ENCODE data around the gene NFASC.

DNA sequence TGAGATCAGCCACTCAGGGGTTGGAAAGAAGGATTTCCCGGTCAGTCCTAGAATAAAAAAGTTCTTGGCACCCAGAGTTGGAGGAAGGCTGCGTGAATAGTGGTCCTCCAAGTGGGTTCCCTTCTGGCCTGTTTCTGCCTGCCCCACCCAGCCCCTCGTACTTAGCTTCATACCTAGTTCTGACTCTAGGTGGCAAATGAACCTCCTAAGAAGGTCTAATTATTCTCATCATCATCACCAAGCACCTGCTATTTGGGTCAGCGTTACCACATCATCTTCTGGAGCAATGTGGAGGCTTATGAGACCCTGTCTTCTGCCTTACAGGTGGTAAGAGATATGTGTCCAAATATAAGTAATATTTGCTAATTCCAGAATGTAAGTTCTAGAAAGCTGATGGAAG, 35.9 kb upstream of the NFASC start:
- TF ChIP-seq, protein P1, sequence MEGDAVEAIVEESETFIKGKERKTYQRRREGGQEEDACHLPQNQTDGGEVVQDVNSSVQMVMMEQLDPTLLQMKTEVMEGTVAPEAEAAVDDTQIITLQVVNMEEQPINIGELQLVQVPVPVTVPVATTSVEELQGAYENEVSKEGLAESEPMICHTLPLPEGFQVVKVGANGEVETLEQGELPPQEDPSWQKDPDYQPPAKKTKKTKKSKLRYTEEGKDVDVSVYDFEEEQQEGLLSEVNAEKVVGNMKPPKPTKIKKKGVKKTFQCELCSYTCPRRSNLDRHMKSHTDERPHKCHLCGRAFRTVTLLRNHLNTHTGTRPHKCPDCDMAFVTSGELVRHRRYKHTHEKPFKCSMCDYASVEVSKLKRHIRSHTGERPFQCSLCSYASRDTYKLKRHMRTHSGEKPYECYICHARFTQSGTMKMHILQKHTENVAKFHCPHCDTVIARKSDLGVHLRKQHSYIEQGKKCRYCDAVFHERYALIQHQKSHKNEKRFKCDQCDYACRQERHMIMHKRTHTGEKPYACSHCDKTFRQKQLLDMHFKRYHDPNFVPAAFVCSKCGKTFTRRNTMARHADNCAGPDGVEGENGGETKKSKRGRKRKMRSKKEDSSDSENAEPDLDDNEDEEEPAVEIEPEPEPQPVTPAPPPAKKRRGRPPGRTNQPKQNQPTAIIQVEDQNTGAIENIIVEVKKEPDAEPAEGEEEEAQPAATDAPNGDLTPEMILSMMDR (IDR thresholded peaks at IDR 0.05) = no peak
- TF ChIP-seq POLR2A (IDR thresholded peaks at IDR 0.05) (no peak), EP300 (IDR thresholded peaks at IDR 0.05) (no peak)
